NCI-H82 (cell line): ENCODE results near the gene POLG.

Experiments used
- DNase-seq: peaks from one replicate; lab custom pipeline; 2025; lab: John Stamatoyannopoulos, UW

Gene POLG

DNA sequence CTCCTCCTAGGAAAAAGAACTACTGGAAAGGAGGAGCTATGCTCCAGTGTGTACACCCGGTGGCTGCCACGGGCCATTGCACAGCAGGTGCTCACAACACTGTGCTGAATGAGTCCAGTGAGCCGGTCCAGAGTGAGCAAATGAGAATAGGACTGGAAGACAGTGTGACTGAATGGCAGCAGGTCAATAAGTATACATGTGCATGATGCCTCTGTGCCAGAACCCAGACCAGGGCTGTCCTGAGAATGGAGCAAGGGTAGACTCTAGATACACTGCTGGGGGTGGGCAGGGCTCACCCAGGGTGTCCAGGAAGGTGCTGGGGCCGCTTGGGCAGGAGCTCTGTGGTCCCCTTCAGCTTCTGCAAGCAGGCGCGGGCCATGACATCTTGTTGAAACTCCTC is 8.3 kb downstream of the POLG start:
- DNase-seq, result no peak

DNA sequence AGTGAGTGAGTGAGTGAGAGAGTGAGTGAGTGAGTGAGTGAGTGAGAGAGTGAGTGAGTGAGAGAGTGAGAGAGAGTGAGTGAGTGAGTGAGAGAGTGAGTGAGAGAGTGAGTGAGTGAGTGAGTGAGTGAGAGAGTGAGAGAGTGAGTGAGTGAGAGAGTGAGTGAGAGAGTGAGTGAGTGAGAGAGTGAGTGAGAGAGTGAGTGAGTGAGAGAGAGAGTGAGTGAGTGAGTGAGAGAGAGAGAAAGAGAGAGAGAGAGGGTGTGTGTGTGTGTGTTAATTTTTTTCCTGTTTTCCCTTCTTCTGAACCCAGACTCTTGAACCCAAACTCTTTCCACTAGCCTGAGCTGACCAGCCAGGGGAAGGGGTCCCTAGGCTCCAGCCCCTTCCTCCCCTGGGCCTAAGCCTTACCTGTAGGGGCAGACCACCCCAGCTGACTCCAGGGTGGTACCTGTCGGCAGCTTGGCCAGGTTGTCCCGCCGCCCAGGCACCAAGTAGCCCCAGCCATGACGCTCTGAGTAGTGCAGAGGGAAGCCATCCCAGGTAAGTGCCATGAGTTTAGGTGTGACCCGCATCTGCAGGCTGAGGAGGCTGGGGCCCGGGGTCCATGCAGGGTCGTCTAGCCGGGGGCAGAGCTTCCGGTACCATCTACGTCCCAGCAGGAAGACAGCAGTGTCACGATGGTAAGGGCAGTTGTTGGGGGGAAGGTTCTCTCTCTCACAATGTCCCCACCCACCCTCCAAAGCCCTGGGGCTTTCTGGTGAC is 9.4 kb downstream of the POLG start:
- DNase-seq, result no peak

DNA sequence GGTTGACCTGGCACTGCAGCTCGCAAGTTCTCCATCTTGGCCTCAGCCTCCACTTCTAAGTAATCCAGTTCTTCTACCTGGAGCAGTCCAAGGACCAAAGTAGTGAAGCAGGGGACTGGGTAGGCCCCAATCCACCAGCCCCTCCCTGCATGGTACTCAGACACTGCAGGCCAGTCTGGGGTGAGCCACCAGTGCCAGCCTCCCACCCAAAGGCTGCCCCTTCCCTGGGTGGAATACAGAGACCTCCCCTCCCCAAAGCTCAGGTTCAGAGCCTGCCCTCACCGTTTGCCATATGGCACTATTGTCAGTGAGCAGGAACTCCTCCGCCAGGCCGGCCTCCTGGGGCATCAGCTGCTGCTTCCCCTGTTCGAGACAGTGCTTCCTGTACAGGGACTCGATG is 10.8 kb downstream of the POLG start:
- DNase-seq, result no peak

DNA sequence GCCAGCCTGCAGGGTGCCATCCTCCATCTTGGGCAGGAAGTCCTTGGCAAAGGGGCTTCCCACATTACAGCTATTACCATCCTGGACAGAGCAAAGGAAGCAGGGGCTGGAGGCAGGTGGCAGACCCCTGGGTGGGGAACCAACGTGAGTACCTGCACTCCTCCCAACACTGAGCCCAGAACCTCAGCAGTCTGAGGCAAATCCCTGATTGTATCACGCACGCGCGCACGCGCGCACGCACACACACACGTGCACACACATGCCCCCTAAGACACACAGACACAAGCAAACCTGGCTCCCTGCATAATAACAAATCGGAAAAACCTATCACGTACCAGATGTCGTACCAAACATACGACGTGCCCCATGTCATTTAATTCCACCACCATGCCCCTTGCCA is 11.8 kb downstream of the POLG start:
- no peak for DNase-seq

DNA sequence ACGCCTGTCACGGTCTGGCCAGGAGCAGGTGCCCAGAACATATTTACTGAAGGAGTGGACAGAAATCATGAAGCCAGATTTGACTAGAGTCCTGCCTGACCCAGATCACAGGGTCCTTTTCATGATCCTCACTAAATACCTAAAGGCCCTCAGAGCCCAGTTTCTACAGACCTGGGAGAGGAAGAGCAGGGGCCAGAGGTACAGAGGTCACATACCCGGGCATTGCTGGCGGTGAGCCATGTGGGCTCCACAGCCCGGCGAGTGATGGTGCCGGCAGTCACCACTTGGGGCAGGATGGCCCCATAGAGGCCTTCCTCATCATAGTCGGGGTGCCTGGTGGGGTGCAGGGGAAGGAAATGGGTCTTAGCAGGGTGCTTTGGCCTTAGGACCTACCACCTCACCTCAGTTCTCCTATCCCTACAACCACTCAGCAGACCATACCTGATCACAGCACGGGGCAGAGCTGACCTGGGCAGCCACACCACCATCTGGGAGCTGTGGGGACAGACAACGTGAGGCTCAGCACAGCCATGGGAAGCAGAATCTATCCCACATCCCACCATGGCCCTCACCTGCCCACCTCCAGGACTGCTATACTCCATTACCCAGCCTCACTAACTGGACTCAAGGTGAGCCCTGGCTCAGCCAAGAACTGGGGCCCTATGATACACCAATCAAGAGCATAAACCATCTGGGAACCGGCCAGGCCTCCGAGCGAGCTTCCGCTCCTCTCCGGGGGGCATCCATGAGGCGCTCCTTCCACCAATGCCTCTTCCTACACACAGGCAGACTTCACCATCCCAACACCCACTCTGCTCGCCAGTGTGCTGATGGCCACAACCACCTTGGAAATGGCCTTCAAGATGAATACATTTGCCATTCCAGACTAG is 12.9 kb downstream of the POLG start:
- DNase-seq, result no peak

DNA sequence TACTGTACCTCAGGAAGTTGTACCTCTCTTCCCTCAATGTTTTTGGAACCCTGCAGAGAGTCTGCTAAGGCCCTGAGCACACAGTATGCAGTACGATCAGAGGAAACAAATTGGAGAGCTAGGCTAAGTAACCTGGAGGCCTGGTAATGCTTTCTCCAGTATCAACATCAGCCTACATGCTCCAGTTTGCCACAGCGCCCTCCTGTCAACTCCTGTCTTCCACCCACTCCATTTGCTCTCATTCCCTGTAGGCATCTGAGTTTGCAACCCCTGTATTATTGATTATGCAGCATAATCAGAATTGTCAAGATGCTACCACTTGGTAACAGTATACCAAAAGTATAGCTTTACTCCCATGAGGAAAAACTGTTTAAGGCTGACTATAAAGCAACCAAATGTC is 14.4 kb downstream of the POLG start:
- DNase-seq, result no peak

DNA sequence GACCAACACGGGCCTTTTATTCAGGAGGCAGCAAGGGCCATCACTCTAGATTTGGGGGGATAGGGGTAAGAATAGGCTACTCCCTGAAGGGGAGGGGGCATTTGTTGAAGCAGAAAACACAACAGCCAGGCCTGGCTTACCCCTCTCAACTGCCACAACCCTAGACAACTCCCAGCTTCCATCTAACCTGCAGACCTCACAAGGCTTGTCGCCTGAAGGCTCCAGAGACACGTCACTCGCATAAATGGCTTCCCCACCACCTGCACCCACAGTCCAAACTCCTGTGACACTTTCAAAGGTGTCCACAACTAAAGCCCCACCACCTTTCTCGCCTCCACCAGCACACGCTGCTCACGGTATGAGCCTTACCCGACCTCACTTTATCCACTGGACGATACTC is 14.9 kb downstream of the POLG start:
- no peak for DNase-seq

DNA sequence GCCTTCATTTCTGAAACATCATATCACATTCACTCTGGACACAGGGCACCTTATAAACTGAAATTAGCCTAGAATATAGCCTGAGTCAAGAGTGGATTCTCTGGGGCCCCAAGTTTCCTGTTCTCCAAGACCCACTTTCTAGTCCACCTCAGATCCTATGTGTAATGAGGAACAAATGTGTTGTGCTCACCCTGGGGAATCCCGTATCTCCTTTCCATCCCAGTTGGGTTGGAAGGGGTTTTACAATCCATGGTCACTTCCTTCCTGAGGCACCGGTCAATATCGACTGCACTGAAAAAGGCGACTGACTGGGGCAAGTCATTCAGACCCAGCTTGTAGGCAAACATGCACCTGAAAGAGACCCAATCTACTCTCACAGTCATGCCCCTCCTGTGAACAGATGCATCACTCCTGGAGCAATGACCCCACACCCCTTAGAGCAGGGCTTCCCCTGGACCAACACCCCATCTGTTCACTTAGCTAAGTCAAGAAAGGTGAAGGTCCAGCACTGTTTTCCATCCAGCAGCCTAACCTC is 17.4 kb downstream of the POLG start:
- DNase-seq, result no peak

DNA sequence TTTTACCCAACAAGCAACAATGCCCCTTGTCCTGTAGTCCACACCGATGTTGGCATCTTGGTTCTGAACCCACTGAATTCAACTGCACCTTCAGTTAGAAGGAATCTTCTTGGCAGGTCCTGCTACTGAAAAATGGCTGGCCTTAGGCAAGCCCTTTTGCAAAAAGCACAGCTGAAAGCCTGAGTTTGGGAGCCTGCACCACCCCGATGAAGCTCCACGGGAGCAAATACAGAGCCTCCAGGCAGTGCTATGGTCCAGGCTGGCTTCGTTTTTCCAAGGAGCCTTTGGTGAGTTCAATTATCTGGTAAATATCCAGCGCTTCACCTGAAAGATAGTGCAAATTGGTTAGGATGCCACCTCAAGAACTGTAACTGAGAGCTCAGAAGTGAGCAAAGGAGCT is 18.1 kb downstream of the POLG start:
- no peak for DNase-seq

DNA sequence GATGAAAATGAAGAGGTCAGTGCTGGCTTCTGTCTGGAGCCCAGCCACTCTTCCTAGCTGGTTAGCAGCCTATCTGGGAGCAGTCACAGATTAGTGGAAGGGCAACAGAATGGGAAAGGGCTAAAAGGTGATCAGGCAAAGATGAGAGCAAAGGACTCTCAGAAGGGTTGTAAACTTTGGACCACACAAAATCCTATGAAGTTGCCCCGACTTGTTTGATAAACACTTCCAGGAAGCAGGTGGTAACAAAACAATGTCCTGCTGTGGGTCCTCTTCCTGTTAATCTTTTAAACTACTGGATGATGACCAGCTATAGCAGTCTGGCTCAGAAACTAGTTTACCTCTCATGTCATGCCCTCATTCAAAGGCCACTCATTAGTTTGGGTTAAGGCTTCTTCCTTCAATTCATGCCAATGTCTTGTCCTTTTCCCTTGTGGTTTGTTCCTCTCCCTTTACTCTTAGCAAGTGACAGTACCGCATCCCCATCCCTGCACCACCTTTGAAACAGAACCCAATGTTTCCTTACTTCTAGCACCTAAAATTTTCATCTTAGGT is 19.2 kb downstream of the POLG start:
- no peak for DNase-seq

DNA sequence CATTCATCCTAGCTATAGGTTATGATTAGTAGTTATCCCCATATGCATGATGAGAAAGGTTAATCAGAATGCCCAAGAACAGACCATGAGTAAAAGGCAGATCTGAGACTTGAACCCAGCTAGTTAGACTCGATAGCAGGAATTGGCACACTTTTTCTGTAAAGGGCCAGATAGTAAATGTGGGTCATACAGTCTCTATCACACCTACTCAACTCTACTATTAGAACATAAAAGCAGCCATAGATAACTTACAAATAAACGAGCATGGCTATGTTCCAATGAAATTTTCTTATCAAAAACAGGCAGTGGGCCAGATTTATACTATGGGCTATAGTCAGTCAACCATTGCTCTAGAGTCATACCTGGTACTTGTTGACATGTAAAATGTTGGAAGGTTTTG is 24.6 kb downstream of the POLG start:
- DNase-seq, result no peak

DNA sequence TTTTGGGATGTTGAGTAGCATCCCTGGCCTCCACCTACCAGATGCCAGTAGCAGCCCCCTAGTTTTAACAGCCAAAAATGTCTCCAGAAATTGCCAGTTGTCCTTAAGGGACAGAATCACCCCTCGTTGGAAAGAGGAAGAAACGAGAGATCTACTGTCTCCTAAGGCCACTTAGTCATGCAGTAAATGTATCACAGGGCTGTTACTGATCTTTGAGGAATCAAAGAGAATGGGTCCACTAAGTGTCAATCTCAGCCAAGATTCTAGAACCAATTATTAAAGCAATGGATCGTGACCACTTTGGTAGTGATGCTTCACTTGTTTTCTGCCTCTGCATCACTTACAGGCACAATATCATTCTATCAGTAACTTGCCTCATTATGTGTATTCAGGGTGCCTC is 26.4 kb downstream of the POLG start:
- no peak for DNase-seq

DNA sequence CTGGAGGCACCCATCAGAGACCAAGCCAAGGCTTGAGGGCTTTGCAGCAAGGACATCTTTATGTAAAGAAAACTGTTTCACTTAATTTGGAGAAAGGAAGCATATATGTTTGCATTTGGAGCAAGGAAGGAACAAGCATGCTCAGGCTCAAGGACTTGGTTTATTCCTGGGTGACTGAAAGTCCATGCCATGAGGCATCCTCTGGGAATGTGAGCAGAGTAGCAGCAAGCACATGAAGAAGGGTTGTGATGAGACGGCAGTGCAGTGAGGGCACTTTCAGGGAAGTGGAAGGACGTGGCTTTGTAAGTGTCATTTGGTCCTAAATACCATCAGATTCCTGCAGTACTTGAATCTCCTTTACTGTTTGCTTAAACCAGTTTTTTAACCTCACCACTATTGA is 26.8 kb downstream of the POLG start:
- no peak for DNase-seq

DNA sequence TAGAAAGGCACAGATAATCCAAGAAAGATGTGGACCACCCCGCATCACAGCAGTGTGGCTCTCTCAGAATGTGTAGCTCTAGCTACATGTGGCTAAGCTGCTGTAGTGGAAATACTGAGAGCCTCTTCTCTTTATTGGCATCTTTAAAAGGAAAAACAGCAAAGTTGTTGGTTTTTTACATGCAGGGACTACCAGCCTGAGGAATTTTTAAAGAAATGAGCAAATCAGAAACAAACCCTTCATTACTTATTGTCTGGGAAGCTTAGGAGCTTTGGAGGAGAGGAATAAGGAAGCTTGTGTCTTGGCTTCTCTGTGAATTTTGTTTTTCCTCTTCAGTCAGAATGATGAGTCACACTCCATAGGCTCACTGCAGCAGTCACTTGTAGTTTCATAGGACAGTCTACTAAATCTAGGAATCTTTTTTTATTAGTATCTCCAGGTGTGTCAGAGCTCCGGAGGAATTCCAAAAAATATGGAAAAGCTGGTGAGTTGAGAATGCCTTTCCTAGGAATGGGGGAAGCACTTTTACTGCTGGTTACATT is 27.5 kb downstream of the POLG start:
- DNase-seq, result no peak

DNA sequence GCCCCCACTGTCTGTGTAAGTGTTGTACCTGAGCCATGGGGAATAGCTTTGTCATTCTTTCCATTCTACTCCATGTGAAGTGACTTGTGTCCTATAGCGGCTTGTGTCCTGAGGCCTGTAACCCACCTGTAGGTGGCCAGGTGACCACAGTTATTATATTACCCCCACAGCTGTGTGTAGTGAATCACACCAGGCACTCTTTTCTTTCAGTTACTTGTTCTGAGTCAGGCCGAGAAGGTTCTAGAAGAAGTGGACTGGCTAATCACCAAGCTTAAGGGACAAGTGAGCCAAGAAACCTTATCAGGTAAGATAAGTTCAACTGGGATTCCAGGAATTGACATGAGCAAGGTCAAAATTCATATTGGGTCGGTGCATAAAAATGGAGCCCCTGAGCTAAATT is 29.2 kb downstream of the POLG start:
- no peak for DNase-seq

DNA sequence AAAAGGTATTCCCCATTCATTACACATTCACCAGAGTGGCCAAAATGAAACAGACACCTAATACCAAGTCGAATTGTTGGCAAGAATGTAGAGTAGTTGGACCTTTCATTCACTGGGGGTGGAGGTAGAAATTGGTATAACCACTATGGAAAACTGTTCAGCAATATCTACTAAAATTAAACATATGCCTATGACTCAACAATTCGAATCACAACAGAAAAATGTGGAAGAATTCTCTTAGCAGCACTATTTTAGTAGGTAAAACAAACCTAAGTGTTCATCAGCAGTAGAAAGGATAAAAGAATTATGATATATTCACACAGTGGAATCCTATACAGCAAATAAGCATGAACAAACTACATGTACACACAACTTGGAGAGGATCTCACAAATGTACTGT is 30.6 kb downstream of the POLG start:
- no peak for DNase-seq

DNA sequence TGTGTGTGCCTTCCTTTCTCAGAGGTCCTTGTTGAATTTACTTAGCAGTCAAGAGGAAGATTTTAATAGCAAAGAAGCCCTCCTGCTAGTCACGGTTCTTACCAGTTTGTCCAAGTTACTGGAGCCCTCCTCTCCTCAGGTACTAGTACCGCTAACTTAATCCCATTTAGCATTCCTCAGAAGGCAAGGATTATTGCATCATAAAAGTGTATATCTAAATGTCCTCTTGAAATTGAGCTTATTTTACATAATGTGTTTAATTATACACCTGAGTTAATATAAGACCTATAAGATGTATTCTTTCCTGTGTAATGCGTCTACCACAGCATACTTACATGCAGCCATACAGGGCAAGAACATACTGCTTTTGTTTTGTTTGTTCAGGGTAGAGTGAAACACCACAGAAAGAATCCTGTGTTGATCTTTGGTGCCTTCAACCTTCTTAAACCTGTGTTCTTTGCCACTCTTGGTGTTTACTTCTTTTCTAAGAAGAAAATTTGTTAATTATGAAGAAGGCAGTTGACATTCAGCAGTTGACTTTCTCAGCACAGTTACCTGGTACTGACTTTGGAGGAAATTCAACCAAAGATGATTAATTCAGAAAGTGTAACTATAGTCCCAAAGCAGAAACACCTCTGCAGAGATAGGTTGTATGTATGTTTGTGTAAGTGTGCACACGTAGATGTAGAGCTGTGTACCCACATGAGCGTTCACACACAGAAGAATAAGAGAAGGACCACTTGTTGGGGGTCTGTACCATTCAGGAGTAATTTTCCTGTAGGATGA is 33.1 kb downstream of the POLG start:
- DNase-seq, result no peak

DNA sequence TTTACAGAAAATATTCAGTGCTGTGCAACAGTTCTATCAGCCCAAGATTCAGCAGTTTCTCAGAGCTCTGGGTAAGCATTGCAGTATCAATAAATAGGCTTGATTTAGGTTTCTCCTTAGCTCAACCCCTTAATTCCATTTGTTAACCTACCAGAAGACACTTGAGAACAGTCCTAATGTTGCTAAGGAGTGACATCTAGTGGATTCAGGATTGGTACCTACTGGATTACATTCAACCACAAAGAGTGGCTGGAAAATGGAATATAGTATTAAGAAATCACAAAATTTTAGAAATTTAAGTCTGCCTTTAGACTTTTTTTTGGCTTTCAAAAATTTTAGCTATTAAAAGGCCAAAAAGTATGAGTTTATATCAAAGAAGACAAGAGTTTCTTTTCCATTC is 34.7 kb downstream of the POLG start:
- DNase-seq, result no peak

DNA sequence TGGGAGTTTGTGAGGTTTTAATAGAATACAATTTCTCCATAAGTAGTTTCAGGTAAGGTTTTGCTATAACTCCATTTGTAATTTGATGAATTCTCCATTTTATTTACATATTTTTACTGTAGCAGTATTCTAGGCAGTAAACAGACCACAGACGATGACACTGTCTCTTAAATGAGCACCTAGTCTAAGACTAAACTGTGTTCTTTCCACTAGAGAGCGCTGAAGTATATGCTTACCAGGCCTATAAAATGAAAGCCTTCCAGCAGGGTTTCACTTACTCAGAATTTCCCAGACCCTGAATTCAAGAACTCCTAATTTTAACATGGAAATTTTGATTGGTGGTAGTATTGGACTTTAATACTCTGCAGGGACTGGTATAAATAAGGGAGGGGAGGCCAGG is 41.6 kb downstream of the POLG start:
- DNase-seq, result no peak

DNA sequence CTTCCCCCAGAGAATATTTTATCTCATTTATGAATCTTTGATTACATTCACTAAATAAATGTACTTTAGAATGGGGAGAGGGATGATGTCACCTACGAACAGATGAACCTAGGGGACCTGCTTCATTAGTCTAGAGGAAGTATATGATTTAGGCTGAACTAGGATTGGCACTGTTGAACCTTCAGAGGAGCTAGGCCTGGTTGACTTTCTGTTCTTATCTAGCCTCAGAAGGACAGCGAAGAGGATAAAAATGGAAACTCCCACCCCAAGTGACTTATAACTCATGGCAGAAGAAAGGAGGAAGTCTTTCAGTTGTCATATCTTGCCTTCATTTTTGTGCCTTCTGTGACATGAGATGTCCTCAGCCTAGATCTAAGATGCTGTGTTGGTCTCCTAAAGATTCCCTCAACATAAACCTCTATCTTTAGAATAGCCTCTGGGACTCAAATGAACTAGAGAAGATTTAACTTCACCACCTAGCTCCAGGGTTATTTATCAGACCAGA is 42.6 kb downstream of the POLG start:
- DNase-seq, result no peak

DNA sequence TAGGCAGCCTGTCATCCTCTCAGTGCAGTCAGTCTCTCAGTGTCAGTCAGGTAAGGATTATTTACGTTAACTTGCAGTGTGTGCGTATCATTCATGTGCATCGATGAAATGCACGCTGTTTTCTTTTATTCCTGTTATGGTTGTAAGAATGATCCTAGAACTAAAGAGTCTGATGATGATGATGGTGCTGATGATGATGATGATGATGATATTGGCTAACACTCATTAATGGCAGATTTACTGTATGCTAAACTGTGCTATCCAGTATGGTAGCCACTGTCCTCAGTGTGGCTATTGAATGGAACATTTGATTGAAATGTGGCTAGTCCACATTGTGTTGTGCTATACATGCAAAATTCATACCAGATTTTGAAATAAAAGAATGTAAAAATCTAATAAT is 51.4 kb downstream of the POLG start:
- no peak for DNase-seq

DNA sequence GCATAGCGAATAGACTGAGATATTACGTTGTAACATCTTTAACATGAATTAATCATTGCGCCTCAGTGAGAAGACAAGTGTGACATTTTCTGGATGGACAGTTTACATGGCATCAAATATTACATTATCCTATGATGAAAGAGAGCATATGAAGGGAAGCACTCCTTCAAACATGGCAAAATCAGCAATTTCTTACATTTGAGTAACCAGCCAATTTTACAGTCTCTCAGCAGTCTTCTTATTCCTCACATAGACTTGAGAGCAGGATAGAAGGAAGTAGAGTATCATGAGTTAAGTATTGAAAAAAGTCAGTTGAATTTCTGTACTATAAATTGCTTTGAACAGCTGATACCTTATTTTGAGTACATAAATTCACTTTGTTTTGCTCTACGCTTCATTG is 52.0 kb downstream of the POLG start:
- DNase-seq, result no peak
